B cell (primary cell): ENCODE results near the gene IL17RA.

Experiments
- EZH2 ChIP-seq: IDR thresholded peaks from 2 replicates; pipeline ENCODE4 v1.6.1; 2012; ENCODE audit warnings: borderline replicate concordance, low read depth, mild to moderate bottlenecking, moderate library complexity, low read length; ENCODE audit not compliant: insufficient read depth, poor library complexity, severe bottlenecking
- TF ChIP-seq, protein P1 (sequence below): fragments of 200-600 bp; IDR thresholded peaks from one replicate; pipeline ENCODE4 v1.8.0; 2022; ENCODE audit warnings: antibody characterized with exemption, mild to moderate bottlenecking

DNA sequence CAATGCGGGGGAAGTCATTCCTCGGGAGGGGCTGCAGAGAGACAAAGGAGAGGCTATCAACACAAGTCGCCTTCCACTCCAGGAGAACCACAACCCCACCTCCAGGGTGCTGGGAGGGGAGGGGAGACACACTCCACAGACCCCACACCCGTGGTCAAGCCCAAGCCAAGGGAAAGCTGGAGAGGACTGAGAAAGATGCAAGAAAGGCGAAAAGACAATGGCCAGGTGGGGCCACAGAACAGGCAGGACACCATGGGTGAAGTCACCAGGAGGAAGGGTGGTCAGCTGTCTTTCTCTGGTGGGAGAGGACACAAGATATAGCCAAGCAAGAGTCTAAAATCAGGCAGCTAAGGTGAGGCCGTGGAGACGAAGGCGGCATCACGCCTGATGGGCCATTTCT is 58.3 kb downstream of the IL17RA start:
- TF ChIP-seq, protein P1, sequence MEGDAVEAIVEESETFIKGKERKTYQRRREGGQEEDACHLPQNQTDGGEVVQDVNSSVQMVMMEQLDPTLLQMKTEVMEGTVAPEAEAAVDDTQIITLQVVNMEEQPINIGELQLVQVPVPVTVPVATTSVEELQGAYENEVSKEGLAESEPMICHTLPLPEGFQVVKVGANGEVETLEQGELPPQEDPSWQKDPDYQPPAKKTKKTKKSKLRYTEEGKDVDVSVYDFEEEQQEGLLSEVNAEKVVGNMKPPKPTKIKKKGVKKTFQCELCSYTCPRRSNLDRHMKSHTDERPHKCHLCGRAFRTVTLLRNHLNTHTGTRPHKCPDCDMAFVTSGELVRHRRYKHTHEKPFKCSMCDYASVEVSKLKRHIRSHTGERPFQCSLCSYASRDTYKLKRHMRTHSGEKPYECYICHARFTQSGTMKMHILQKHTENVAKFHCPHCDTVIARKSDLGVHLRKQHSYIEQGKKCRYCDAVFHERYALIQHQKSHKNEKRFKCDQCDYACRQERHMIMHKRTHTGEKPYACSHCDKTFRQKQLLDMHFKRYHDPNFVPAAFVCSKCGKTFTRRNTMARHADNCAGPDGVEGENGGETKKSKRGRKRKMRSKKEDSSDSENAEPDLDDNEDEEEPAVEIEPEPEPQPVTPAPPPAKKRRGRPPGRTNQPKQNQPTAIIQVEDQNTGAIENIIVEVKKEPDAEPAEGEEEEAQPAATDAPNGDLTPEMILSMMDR, result no peak
- TF ChIP-seq EZH2, result no peak
